ENCODE measurements around the gene EVPLL.

DNA sequence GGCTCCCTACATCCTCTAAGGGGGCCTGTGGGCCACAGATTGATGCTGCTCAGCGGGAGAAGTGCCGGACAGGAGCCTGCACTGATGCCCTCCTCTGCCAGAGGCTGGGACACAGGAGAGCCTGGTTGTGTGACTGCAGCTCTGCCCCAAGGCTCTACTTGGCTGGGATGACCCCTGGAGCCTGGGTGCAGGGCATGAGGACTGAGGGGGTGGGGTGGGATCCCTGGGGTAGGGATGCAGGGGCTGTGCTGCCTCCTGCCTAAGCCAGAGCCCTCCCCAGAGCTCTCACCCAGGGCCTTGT, 577 bp downstream of the EVPLL start:
- TF ChIP-seq CTCF (conservative IDR thresholded peaks at IDR 0.05), result no peak
- no peak for TF ChIP-seq ZFX (IDR thresholded peaks at IDR 0.05)
